HCT116 (cell line): ENCODE measurements around the gene FHL5. TPM values are rescaled to one million over a fixed set of nuclear protein-coding genes. Genes with fewer than 3 reads are reported as not detected.

Experiments
- ATAC-seq: fragments of 200-7000 bp; cut with Tn5 transposase; 2 replicates; pipeline ENCODE4 v1.9.1; 2020; ENCODE audit warnings: mild to moderate bottlenecking, moderate library complexity
- BruUV-seq: library from RNA; stranded (reverse); fragments of 400-500 nt; replicated peaks from 2 replicates; lab custom pipeline; 2021; lab: Mats Ljungman, UMichigan
- CTCF ChIA-PET: fragments of 300-600 bp; sonication (Branson Sonifier 250); formaldehyde crosslinking; loops from one replicate; lab custom pipeline; 2021; ENCODE audit warnings: antibody characterized with exemption; lab: Charles Lee
- POLR2A ChIA-PET: fragments of 300-600, 350-600 bp; sonication (Branson Sonifier 250); formaldehyde crosslinking; loops from one replicate; lab custom pipeline; 2021; ENCODE audit warnings: antibody characterized with exemption; lab: Charles Lee
- RAD21 ChIA-PET, 2 experiments: fragments of 300-600 bp; sonication (Branson Sonifier 250); formaldehyde crosslinking; loops; one replicate each; lab custom pipeline; 2023; ENCODE audit warnings: low total read pairs in 2 of 2; ENCODE audit not compliant: uncharacterized antibody in 2 of 2, unreplicated experiment in 2 of 2, low non-redundant PET in 1 of 2; lab: Charles Lee
- DNase-seq: peaks from one replicate; pipeline ENCODE4 v3.0.0-alpha.2; 2010; ENCODE audit warnings: low read depth, low spot score
- H2AFZ ChIP-seq: fragments of 200-600 bp; shearing (Covaris generic), sonication (generic); 2 replicates; pipeline ENCODE4 v1.6.1; 2017; ENCODE audit warnings: low read depth, mixed run types, mixed read lengths, antibody characterized with exemption, low read length; ENCODE audit not compliant: poor library complexity, severe bottlenecking
- H3K27ac ChIP-seq: 2 replicates; pipeline ENCODE4 v1.5.1; 2012; ENCODE audit warnings: low read depth, low read length
- H3K27me3 ChIP-seq: fragments of 200-600 bp; sonication (generic); 2 replicates; pipeline ENCODE4 v1.6.1; 2016; ENCODE audit warnings: mixed run types, low read length, mixed read lengths; ENCODE audit not compliant: insufficient read depth
- H3K36me3 ChIP-seq, 2 experiments: fragments of 200-500 bp in 1 of 2; fragments of 200-600 bp in 1 of 2; sonication (Bioruptor generic) in 1 of 2; sonication (generic) in 1 of 2; 2 replicates each; pipeline versions ENCODE4 v1.5.1 to v1.6.1; 2014 to 2016; ENCODE audit warnings: low read length in 2 of 2, inconsistent platforms in 1 of 2, mixed read lengths in 1 of 2, mixed run types in 1 of 2; ENCODE audit not compliant: insufficient read depth in 2 of 2, control insufficient read depth in 1 of 2
- H3K4me1 ChIP-seq, 2 experiments: fragments of 200-600 bp in 1 of 2; sonication (generic) in 1 of 2; 2 replicates each; pipeline versions ENCODE4 v1.5.1 to v1.6.1; 2012 to 2017; ENCODE audit warnings: low read length in 2 of 2, inconsistent platforms in 1 of 2, mild to moderate bottlenecking in 1 of 2, mixed read lengths in 1 of 2, mixed run types in 1 of 2, moderate library complexity in 1 of 2; ENCODE audit not compliant: insufficient read depth in 2 of 2, control insufficient read depth in 1 of 2
- H3K4me2 ChIP-seq: fragments of 200-600 bp; sonication (generic); 2 replicates; pipeline ENCODE4 v1.6.1; 2017; ENCODE audit warnings: mixed run types, low read length, mixed read lengths
- H3K4me3 ChIP-seq, 2 experiments: fragments of 200-600 bp in 1 of 2; sonication (generic) in 1 of 2; replicated peaks in 1 of 2; 2 replicates each; pipeline ENCODE4 v1.5.1; 2011 to 2016; ENCODE audit warnings: low read length in 2 of 2, control low read depth in 1 of 2, low read depth in 1 of 2, mild to moderate bottlenecking in 1 of 2, mixed read lengths in 1 of 2, mixed run types in 1 of 2
- H3K79me2 ChIP-seq: fragments of 200-600 bp; sonication (generic); 2 replicates; pipeline ENCODE4 v1.6.1; 2017; ENCODE audit warnings: mild to moderate bottlenecking, mixed run types, low read length, moderate library complexity, mixed read lengths; ENCODE audit not compliant: insufficient read depth
- H3K9ac ChIP-seq: fragments of 200-600 bp; sonication (generic); 2 replicates; pipeline ENCODE4 v1.6.1; 2016; ENCODE audit warnings: low read length, mixed read lengths
- H3K9me2 ChIP-seq: fragments of 200-600 bp; sonication (generic), shearing (Covaris generic); 2 replicates; pipeline ENCODE4 v1.6.1; 2017; ENCODE audit warnings: mixed run types, mild to moderate bottlenecking, moderate library complexity; ENCODE audit not compliant: insufficient read depth
- H3K9me3 ChIP-seq, 2 experiments: fragments of 200-500 bp in 1 of 2; fragments of 200-600 bp in 1 of 2; sonication (Bioruptor generic) in 1 of 2; sonication (generic) in 1 of 2; 2 replicates each; pipeline ENCODE4 v1.6.1; 2014 to 2017; ENCODE audit warnings: low read length in 2 of 2, mixed read lengths in 2 of 2, inconsistent platforms in 1 of 2, low read depth in 1 of 2, mild to moderate bottlenecking in 1 of 2, mixed run types in 1 of 2, moderate library complexity in 1 of 2; ENCODE audit not compliant: control insufficient read depth in 1 of 2, insufficient read depth in 1 of 2
- H4K20me1 ChIP-seq: fragments of 200-600 bp; sonication (generic), shearing (Covaris generic); 2 replicates; pipeline ENCODE4 v1.6.1; 2017; ENCODE audit warnings: mixed run types, mild to moderate bottlenecking, moderate library complexity; ENCODE audit not compliant: insufficient read depth
- CEBPB ChIP-seq: IDR thresholded peaks from 2 replicates; pipeline ENCODE4 v1.6.1; 2012; ENCODE audit warnings: low read depth
- ELF1 ChIP-seq: IDR thresholded peaks from 2 replicates; pipeline ENCODE4 v1.6.1; 2012; ENCODE audit warnings: low read depth, borderline replicate concordance
- EZH2 ChIP-seq: fragments of 200-600 bp; sonication (generic); IDR thresholded peaks from 2 replicates; pipeline ENCODE4 v1.6.1; 2017; ENCODE audit warnings: antibody characterized with exemption, mixed run types
- EZH2phosphoT487 ChIP-seq: fragments of 200-600 bp; IDR thresholded peaks from 2 replicates; pipeline ENCODE4 v1.6.1; 2018; ENCODE audit warnings: antibody characterized with exemption, borderline replicate concordance
- FOSL1 ChIP-seq: IDR thresholded peaks from 2 replicates; pipeline ENCODE4 v1.6.1; 2012; ENCODE audit warnings: low read depth
- POLR2A ChIP-seq: IDR thresholded peaks from 2 replicates; pipeline ENCODE4 v1.7.0; 2011; ENCODE audit warnings: borderline replicate concordance; ENCODE audit not compliant: insufficient read depth, insufficient read length; ENCODE audit errors: extremely low read depth
- POLR2AphosphoS5 ChIP-seq: IDR thresholded peaks from 2 replicates; pipeline ENCODE4 v1.6.1; 2011; ENCODE audit warnings: mild to moderate bottlenecking, low read depth, low read length, moderate library complexity
- RAD21 ChIP-seq: IDR thresholded peaks from 2 replicates; pipeline ENCODE4 v1.6.1; 2012; ENCODE audit warnings: low read depth, mild to moderate bottlenecking
- SIN3A ChIP-seq: IDR thresholded peaks from 2 replicates; pipeline ENCODE4 v1.6.1; 2012; ENCODE audit warnings: low read depth
- SP1 ChIP-seq: IDR thresholded peaks from 2 replicates; pipeline ENCODE4 v1.6.1; 2012; ENCODE audit warnings: low read depth
- TCF7L2 ChIP-seq: IDR thresholded peaks from 2 replicates; pipeline ENCODE4 v1.7.0; 2011; ENCODE audit warnings: borderline replicate concordance, inconsistent platforms; ENCODE audit not compliant: insufficient read depth, insufficient read length; ENCODE audit errors: extremely low read depth
- ZFX ChIP-seq: fragments of 450-650 bp; IDR thresholded peaks from 2 replicates; pipeline ENCODE4 v1.6.1; 2017
- intact Hi-C: fragments of 100-400 bp; cut with micrococcal nuclease; formaldehyde crosslinking; loops from 2 replicates; pipeline ENCODE4 v1.10.0; 2022
- total RNA-seq: library from RNA; stranded (reverse); gene quantifications from one replicate; pipeline ENCODE4 v1.2.1, GENCODE V29; 2021; ENCODE audit not compliant: unreplicated experiment
- TF ChIP-seq, protein P1 (sequence below): IDR thresholded peaks from 2 replicates; pipeline ENCODE4 v1.6.1; 2012
- TF ChIP-seq, protein P2 (sequence below): IDR thresholded peaks from 2 replicates; pipeline ENCODE4 v1.6.1; 2011; ENCODE audit warnings: mild to moderate bottlenecking, low read length, moderate library complexity; ENCODE audit not compliant: insufficient replicate concordance; ENCODE audit errors: extremely low read depth
- TF ChIP-seq, protein P3 (sequence below): IDR thresholded peaks from 2 replicates; pipeline ENCODE4 v1.6.1; 2012
- TF ChIP-seq, protein P4 (sequence below), 3 experiments: fragments of 200-600 bp in 1 of 3; sonication (generic) in 1 of 3; IDR thresholded peaks in 2 of 3; conservative IDR thresholded peaks in 1 of 3; 2 replicates each; pipeline ENCODE4 v1.5.1; 2012 to 2017; ENCODE audit warnings: low read depth in 2 of 3, low read length in 2 of 3, antibody characterized with exemption in 1 of 3, borderline replicate concordance in 1 of 3, control low read depth in 1 of 3, mild to moderate bottlenecking in 1 of 3, mixed read lengths in 1 of 3, mixed run types in 1 of 3, moderate library complexity in 1 of 3; ENCODE audit not compliant: insufficient read depth in 1 of 3

FHL5 gene
- total RNA-seq, 1 experiment from 2014 or later: not detected

DNA sequence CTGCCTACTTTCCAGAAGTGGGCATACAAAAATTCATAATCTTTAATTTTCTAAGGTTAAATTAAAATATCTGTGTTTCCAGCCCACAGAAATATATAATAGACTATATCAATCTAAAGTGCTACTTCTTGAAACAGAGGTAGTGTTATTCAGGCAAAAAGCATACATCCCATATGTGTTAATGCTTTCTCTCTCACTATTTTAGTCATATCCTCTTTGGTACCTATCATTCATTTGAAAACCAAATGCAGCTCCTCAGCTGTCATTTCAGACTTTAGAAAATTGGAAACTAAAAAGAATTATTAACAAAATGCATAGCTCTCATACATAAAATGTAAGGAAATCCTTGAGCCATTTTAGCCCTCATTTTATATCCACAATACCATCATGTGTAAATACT, 925 bp downstream of the FHL5 start:
- no peaks in the 10 kb centered on the region for H3K36me3 ChIP-seq

More for the DNA sequence above, 925 bp downstream of the FHL5 start:
- no peak for ATAC-seq
- Histone ChIP-seq H3K27me3 (no peaks in the 10 kb centered on the region), H4K20me1 (no peaks in the 10 kb centered on the region), H3K9me2 (no peaks in the 10 kb centered on the region), H3K4me2 (no peak overlapping the region), H3K79me2 (no peaks in the 10 kb centered on the region), H3K4me1 (no peaks in the 10 kb centered on the region), H3K27ac (no peak overlapping the region), H2AFZ (no peak overlapping the region)
- intact Hi-C loops: no loop called here
- POLR2A ChIA-PET: no interaction called here
- CTCF ChIA-PET: no interaction called here
- BruUV-seq: no TSS peak
- RAD21 ChIA-PET: no interaction called here
- no peak for TF ChIP-seq POLR2A
- TF ChIP-seq RAD21: no peak
- TF ChIP-seq, protein P1, sequence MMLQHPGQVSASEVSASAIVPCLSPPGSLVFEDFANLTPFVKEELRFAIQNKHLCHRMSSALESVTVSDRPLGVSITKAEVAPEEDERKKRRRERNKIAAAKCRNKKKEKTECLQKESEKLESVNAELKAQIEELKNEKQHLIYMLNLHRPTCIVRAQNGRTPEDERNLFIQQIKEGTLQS: no peak
- TF ChIP-seq ZFX: no peak
- no peak for TF ChIP-seq EZH2phosphoT487
- no peak for TF ChIP-seq CEBPB
- no peak for TF ChIP-seq ELF1
- TF ChIP-seq EZH2: no peak
- TF ChIP-seq, protein P2, sequence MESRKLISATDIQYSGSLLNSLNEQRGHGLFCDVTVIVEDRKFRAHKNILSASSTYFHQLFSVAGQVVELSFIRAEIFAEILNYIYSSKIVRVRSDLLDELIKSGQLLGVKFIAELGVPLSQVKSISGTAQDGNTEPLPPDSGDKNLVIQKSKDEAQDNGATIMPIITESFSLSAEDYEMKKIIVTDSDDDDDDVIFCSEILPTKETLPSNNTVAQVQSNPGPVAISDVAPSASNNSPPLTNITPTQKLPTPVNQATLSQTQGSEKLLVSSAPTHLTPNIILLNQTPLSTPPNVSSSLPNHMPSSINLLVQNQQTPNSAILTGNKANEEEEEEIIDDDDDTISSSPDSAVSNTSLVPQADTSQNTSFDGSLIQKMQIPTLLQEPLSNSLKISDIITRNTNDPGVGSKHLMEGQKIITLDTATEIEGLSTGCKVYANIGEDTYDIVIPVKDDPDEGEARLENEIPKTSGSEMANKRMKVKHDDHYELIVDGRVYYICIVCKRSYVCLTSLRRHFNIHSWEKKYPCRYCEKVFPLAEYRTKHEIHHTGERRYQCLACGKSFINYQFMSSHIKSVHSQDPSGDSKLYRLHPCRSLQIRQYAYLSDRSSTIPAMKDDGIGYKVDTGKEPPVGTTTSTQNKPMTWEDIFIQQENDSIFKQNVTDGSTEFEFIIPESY: no peak
- TF ChIP-seq, protein P3, sequence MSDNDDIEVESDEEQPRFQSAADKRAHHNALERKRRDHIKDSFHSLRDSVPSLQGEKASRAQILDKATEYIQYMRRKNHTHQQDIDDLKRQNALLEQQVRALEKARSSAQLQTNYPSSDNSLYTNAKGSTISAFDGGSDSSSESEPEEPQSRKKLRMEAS: no peak
- no peak for TF ChIP-seq FOSL1
- TF ChIP-seq, protein P4, sequence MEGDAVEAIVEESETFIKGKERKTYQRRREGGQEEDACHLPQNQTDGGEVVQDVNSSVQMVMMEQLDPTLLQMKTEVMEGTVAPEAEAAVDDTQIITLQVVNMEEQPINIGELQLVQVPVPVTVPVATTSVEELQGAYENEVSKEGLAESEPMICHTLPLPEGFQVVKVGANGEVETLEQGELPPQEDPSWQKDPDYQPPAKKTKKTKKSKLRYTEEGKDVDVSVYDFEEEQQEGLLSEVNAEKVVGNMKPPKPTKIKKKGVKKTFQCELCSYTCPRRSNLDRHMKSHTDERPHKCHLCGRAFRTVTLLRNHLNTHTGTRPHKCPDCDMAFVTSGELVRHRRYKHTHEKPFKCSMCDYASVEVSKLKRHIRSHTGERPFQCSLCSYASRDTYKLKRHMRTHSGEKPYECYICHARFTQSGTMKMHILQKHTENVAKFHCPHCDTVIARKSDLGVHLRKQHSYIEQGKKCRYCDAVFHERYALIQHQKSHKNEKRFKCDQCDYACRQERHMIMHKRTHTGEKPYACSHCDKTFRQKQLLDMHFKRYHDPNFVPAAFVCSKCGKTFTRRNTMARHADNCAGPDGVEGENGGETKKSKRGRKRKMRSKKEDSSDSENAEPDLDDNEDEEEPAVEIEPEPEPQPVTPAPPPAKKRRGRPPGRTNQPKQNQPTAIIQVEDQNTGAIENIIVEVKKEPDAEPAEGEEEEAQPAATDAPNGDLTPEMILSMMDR (IDR thresholded peaks at IDR 0.05 in 2 of 3, conservative IDR thresholded peaks at IDR 0.05 in 1 of 3; ENCODE audit: borderline replicate concordance in 1 of 3, insufficient read depth in 1 of 3, low read depth in 2 of 3, low read length in 2 of 3): no peak
- TF ChIP-seq POLR2AphosphoS5: no peak
- no peak for TF ChIP-seq SIN3A
- TF ChIP-seq TCF7L2: no peak
- no peak for TF ChIP-seq SP1
- TF ChIP-seq, all 23 proteins: peak for 0
- Histone ChIP-seq H3K4me3 (no peak overlapping the region), H3K9ac (no peak overlapping the region), H3K9me3 (no peaks in the 10 kb centered on the region)
- no peak for DNase-seq
